OCI-LY1 (cell line): ENCODE data around the gene HECA.

Source experiments
- EZH2 ChIP-seq: fragments of 200-600 bp; sonication (generic), shearing (Covaris generic); IDR thresholded peaks from 2 replicates; pipeline ENCODE4 v1.8.0; 2017; ENCODE audit warnings: borderline replicate concordance, mixed run types, mild to moderate bottlenecking, antibody characterized with exemption, low read length, moderate library complexity, mixed read lengths
- TF ChIP-seq, protein P1 (sequence below): fragments of 200-600 bp; sonication (generic), shearing (Covaris generic); IDR thresholded peaks from 2 replicates; pipeline ENCODE4 v1.5.1; 2017; ENCODE audit warnings: mild to moderate bottlenecking, antibody characterized with exemption, low read length, moderate library complexity, mixed read lengths

DNA sequence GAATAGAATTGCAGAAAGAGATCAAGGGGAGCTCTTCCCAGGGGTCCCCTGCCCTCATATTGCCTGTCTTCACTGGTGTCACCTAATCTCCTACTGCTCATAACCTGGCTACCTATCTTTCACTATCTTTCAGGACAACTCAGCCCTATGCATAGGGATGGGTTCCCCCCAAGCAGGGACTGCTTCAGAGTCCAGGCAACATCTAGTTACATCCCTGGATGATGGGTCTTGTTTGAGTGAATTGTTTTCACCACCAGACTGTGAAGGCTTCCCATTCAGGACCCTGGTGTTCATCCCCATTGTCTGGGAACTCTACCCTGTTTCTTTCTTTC is 850 bp upstream of the HECA start:
- no peak for TF ChIP-seq EZH2
- TF ChIP-seq, protein P1, sequence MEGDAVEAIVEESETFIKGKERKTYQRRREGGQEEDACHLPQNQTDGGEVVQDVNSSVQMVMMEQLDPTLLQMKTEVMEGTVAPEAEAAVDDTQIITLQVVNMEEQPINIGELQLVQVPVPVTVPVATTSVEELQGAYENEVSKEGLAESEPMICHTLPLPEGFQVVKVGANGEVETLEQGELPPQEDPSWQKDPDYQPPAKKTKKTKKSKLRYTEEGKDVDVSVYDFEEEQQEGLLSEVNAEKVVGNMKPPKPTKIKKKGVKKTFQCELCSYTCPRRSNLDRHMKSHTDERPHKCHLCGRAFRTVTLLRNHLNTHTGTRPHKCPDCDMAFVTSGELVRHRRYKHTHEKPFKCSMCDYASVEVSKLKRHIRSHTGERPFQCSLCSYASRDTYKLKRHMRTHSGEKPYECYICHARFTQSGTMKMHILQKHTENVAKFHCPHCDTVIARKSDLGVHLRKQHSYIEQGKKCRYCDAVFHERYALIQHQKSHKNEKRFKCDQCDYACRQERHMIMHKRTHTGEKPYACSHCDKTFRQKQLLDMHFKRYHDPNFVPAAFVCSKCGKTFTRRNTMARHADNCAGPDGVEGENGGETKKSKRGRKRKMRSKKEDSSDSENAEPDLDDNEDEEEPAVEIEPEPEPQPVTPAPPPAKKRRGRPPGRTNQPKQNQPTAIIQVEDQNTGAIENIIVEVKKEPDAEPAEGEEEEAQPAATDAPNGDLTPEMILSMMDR: no peak
